ENCODE results near the gene SMAD9.

GRCh38 chr13:36965767-36966166 is 45.7 kb upstream of the SMAD9 start:
- TF ChIP-seq EZH2 (IDR thresholded peaks at IDR 0.05; ENCODE audit: borderline replicate concordance): no peak
- TF ChIP-seq, protein P1, sequence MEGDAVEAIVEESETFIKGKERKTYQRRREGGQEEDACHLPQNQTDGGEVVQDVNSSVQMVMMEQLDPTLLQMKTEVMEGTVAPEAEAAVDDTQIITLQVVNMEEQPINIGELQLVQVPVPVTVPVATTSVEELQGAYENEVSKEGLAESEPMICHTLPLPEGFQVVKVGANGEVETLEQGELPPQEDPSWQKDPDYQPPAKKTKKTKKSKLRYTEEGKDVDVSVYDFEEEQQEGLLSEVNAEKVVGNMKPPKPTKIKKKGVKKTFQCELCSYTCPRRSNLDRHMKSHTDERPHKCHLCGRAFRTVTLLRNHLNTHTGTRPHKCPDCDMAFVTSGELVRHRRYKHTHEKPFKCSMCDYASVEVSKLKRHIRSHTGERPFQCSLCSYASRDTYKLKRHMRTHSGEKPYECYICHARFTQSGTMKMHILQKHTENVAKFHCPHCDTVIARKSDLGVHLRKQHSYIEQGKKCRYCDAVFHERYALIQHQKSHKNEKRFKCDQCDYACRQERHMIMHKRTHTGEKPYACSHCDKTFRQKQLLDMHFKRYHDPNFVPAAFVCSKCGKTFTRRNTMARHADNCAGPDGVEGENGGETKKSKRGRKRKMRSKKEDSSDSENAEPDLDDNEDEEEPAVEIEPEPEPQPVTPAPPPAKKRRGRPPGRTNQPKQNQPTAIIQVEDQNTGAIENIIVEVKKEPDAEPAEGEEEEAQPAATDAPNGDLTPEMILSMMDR (IDR thresholded peaks at IDR 0.05; ENCODE audit: poor library complexity): no peak
- TF ChIP-seq EZH2phosphoT487 (IDR thresholded peaks at IDR 0.05; ENCODE audit: low read depth, severe bottlenecking, unreplicated experiment): no peak
